ENCODE data around the gene ACAD11.
"Not testable (repeated sequence)": the region's sequence is repeated elsewhere in the genome, so short reads cannot be mapped to it uniquely, and the experiment has no call there.

The ACAD11 gene

DNA sequence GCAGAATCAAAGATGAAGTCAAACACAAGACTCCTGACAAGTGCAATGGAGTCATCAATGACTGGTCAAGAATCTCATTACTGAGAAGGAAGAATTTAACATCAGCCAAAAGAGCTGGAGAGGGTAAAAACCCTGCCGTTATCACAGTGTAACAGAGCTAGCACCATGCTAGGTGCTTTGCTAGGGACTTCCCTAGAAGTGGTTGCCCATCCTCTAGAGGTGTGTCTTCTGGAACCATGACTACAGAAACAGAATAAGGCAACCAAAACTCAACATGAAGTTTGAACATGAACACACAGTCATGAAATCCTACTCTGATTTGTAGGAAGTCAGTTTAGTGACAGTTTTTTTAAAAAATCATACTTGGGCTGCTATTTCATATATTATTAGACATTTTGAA lies 9.5 kb downstream of the ACAD11 start:
- DNase-seq = no peak

DNA sequence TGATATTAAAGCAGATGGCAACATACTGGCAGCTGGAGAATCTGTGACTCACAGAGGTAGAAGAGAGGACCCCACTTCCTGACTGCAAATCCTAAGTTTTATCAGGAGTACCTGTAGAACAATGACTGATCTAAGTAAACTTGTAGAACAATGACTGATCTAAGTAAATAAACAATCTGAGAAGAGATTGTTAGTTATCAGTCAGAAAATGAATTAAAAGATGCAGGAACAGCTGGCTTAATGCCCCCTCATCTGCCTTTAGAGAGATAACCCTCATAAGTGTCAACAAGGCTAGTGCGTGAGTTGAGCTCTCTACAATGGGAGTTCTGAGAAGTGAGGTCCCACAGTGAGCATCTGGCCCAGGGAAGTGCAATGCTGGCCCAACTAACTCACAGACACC lies 14.6 kb downstream of the ACAD11 start:
- DNase-seq = no peak

DNA sequence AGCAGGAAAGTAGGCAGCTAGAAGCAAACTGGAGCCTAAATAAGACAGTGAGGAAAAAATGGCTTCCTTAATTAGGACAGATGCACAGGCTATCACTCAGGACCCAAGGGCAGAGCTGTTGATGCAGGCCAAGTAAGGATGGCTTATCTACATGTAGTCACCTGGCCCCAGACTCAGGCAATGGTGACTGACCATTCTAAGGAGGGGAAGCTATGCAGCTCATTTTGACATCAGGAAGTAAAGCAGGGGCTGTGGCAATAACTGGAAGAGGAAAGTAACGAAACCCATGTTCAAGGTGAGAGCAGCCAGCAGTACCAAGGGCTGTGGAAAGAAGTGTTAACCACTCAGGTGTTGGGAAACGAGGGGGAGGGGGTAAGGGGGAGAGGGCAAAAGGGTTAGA lies 16.2 kb downstream of the ACAD11 start:
- no peak for DNase-seq

DNA sequence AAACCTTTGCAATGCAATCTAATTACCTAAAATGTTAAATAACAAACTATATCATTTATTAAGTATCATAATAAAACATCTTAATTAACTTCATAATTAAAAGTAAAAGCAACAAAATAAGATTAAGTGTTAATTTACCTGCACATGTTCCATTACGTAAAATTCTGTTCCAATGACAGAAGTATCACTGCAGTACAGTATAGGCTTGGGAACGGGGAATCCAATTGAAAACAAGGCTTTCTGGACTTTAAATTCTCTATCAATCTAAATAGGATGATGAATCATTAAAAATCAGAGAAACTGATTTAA lies 17.1 kb downstream of the ACAD11 start:
- no peak for DNase-seq

DNA sequence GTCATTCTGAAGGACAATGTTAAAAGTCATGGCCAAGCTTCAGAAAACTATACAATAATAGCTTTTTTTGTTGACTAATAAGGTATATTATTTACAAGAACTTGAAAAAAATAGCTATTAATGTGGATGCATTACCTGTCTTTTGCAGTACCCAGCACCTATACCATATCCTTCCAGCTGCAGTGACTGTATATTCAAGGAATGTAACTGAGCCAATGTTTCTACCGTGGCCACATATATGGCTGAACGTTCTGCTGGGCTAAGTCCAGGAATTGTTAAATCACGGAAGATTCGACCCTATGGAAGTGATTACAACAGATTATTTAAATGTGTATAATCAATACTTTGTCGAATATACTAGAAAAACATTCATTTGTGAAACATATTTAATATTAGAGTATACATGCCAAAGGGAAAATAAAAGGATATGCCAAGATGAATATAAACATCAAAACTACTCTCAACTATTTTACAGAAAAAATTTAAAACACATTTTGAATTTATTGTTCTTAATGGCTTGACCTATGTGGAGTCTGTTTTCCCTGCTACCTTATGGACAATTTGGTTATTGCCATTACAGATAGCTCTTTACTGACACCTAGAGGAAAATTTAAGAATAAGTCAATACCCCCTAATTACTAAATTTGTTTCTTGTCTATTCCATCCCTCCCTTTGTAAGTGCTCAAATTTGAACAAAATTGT lies 17.6 kb downstream of the ACAD11 start:
- DNase-seq = no peak

DNA sequence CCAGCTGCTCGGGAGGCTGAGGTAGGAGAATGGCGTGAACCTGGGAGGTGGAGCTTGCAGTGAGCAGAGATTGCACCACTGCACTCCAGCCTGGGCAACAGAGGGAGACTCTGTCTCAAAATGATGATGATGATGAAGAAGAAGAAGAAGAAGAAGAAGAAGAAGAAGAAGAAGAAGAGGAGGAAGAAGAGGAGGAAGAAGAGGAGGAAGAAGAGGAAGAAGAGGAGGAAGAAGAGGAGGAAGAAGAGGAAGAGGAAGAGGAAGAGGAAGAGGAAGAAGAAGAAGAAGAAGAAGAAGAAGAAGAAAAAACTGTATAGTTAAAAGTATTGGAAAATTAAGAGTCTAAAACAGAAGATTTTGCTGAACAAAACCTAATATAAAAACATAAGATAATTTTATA lies 18.2 kb downstream of the ACAD11 start:
- not testable (repeated sequence) for DNase-seq

DNA sequence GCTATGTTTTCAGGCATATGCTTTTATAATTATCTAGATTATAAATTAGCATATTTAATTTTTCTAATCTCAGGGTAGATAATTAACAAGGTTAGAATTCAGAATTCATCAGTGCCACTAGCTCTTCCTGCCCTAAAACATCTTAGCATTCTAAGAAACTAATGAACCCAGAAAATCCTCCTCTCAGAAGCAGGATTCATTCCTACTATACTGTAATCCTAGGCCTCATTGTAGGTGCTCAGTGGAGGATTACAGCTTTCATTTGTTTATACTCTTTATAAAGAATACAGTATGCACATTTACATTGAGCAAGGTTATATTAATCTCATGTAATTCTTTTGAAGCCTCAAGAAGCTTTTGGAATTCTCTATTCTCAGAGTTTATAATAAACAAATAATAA lies 20.9 kb downstream of the ACAD11 start:
- no peak for DNase-seq

DNA sequence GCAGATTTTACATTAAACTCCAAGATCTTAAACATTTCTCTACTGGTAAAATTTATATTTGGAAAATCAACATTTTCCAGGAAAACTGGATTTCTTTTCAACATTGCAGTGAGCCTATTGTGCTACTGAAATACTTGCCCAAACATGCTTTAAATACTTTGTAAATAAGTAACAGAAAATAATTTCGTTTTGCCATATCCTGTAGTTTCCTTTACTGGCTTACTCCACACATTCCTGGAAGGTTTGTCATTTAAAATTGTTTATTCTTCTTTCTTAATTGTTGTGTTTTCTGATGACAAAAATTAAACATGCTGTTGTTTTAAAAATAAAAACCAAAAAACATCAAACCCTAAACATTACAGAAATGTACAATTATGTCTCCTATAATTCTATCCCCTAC lies 22.0 kb downstream of the ACAD11 start:
- DNase-seq = no peak

DNA sequence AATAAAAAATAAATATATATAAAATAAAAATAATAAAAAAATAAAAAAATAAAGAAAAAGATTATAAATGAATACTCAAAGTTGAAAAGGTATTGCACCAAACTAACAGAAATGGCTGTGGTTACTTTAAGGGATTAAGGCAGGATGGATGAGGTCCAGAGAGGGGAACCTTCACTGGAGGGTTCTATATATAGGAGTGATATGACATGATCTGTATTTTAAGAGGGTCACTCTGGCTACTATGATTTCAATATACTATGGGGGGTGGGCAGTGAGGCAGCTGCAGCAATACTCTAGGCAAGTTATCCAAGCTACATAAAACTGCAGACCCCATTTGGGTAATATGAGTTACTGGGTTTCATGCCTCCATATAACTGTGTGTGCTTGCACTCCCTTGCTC lies 24.6 kb downstream of the ACAD11 start:
- DNase-seq = no peak

DNA sequence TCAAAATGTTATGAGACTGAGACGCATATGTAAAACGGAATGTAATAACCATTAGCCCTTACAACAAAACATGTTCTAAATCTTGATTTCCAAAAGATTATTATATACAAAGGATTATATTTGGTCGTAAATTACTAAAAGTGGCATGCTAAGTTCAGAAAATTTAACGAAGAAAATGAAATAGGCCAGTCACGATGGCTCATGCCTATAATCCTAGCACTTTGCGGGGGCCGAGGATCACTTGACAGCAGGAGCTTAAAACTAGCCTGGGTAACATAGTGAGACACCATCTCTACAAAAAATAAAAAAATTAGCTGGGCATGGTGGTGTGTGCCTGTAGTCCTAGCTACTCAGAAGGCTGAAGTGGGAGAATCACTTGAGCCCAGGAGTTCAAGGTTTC lies 29.0 kb downstream of the ACAD11 start:
- DNase-seq = no peak

DNA sequence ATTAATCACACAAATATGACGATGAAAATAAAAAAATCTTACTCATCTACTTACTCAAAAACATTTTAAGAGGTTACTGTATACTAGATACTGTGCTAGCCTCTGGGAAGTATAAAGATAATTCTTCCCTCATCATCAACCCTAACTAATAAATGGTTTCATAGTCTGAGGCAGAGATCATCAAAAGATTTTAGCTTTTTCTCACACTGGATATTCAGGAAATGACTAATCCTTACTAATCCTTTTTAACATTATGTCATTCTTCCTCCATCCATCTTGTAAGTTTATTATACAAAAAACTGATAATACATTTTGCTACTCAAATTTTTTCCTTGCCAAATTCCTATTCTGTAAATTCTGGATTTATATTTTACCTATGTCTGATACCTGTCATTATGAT lies 29.7 kb downstream of the ACAD11 start:
- no peak for DNase-seq

DNA sequence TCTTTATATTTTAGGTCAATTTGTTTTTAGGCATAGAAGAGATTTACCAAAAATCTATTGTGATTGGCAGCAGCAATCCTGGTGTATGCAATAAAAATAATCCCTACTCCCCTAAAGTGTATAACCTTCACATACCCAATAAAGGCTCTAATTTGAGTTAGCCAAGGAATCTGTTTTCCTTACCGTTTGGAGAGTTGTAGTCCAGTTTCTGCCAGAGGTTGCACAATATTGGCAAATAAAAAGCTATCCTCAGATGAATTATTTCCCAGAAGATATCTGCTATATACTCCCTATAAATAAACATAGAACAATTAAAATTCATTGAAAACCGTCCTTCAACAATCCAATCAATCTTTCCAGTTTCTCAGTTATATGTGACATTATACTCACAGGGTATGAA lies 31.5 kb downstream of the ACAD11 start:
- DNase-seq = no peak

DNA sequence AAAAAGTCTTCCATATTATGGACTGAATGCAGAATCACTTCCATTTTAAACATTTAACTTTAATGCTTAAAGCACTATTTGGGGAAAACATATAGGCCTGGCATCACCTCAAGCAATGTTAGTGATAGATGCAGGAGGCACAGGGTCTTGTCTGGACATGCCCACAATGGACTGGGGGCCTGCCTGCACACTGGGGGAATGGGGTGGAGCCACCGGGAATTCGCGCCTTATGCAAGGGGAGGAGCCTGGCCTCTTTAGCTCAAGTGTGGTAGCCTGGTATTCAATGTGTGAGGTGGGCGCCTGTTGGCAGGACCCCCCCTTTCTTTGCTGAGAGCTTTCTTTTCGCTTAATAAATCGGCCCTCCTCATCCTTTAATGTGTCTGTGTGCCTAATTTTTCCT lies 32.7 kb downstream of the ACAD11 start:
- DNase-seq = no peak

DNA sequence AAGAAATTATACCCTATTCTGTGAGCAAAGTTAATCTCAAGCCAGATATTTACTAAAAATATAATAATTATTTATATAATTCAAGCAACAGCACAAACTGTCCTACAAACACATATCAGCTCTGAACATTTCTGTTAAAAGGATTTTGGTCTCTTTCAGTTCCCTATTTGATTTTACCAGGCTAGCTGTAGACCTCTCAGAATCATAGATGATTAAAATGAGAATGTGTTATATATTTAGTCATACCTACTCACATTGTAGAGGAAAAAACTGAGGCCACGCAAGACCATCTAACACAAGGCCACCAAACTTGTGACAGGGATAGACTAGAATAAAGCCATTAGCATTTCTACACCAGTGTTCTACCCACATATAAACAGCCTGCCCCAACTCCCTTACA lies 34.0 kb downstream of the ACAD11 start:
- no peak for DNase-seq

DNA sequence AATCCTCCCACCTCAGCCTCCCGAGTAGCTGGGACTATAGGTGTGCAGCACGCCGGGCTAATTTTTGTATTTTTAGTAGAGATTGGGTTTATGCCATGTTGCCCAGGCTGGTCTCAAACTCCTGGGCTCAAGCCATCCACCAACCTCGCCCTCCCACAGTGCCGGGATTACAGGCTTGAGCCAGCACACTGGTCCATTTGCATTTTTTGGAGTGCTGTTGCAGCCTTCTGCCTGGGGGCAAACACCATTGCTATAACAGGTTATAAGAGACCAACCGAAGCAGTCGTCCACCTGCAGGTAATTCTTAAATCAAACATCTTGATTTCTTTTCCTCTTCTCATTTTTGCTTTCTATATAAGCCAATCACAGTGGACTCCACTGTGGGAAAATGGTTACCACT lies 34.8 kb downstream of the ACAD11 start:
- DNase-seq = no peak

DNA sequence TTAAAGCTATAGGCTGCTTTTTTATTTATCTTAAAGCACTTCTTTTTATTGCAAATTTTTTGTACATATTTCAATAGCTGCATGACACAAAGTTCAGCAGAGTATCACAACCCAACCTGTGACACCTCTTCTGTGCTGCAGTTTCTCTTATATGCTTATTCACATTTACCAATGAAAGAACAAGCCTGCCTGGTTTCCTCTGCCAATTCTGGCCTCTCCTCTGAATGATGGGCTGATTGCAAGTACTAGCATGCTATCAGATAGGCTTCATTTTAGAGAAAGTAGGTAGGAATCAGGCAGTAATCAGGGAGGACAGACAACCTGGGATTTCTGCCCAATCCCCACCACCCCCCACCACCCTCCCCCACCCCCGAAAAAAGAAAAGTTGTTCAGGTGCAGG lies 36.0 kb downstream of the ACAD11 start:
- no peak for DNase-seq

DNA sequence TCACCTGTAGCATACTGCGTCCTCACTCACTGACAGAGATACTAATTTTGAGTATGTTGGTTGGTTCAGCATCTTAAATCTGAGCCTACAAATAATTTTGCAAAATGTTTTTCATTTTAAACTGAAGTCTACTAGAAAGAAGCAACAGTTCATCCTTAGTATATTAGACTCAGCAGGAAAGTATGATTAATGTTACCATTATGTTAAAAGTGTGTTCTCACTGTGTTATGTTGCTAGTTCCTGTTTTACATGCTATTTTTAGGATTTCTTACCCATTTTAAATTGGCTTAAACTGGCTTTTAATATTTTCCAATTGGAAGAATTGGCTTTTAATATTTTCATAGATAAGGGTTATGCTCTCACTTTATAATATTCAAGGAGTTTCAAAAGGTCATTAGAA lies 36.8 kb downstream of the ACAD11 start:
- no peak for DNase-seq

DNA sequence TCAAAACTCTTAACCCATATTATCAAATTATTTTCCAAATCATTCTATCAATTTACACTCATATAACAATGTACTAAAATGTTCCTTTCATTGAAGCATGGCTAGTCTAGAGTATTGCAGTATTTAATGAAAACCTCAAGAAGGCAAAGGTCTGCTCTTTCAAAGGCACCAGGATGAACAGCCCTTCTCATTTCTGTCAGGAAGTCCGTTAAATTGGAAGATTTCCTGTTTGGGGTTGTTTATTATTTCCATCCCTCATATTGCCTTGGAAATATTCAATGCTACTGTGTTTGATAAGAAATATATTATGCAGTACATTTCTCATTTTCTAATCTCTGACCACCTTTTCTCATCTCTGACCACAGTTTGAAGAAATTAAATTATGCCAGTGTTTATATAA lies 37.5 kb downstream of the ACAD11 start:
- no peak for DNase-seq

DNA sequence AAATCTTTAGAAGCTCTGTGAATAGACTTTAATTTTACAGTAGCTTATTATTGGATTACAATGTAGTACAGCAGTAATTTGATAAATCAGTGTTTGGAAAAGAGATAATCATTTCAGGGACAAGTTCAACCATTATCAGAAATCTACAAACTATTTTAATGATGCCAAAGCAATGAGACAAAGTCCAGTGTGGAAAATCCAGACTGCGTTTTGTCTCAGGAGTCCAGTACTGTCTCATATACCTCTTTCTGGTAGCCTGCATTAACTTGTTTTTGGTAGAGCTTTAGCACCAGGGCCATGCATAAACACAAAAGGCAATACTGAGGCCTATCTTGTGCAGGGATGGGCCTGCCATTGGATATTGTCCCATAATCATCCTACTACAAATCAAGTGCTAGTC lies 42.8 kb downstream of the ACAD11 start:
- no peak for DNase-seq

DNA sequence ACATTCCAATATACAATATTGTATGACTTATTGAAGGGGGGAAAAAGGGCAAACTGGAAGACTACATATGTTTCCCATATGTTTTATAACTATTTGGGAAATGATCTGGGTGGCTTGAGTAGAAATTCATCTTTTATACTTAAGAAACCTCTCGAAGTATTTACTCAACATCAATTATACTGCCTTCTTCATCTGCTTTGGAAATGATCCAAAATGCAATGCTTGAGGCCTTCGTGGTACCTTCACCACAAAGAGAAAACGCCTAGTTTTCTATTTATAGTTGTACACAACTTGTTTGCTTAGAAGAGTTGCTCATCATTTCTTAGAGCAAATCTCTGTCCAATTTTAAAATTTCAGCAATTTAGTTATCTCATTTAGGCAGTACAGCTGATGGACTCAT lies 43.7 kb downstream of the ACAD11 start:
- DNase-seq = no peak

DNA sequence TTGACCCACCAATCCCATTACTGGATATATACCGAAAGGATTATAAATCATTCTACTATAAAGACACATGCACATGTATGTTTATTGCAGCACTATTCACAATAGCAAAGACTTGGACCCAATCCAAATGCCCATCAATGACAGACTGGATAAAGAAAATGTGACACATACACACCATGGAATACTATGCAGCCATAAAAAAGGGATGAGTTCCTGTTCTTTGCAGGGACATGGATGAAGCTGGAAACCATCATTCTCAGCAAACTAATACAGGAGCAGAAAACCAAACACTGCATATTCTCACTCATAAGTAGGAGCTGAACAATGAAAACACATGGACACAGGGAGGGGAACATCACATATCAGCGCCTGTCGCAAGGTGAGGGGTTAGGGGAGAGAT lies 44.3 kb downstream of the ACAD11 start:
- not testable (repeated sequence) for DNase-seq

DNA sequence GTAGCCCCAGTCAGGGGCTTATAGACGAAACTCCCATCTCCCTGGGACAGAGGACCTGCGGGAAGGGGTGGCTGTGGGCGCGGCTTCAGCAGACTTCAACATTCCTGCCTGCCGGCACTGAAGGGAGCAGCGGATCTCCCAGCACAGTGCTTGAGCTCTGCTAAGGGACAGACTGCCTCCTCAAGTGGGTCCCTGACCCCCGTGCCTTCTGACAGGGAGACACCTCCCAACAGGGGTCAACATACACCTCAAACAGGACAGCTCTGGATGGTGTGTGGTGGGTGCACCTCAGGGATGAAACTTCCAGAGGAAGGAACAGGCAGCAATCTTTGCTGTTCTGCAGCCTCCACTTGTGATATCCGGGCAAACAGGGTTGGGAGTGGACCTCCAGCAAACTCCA lies 53.0 kb downstream of the ACAD11 start:
- DNase-seq = not testable (repeated sequence)

DNA sequence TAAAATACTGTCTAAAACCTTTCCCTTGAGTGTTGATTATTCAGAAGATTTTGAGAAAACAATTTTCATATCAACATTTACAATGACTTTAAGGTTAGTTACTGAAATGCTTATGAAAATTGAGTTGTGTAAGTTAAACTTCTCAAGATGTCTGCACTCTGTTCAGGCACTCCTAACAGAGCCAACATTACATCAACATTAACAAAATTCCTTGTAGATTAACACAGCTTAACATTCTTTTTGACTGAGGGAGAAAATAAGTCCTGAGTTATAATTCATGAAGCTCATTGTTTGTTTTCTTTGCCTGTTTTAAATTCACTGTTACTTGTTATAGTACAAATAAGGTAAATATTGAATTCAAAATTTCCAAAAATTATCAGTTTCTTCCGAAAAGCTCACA lies 53.5 kb downstream of the ACAD11 start:
- DNase-seq = no peak

DNA sequence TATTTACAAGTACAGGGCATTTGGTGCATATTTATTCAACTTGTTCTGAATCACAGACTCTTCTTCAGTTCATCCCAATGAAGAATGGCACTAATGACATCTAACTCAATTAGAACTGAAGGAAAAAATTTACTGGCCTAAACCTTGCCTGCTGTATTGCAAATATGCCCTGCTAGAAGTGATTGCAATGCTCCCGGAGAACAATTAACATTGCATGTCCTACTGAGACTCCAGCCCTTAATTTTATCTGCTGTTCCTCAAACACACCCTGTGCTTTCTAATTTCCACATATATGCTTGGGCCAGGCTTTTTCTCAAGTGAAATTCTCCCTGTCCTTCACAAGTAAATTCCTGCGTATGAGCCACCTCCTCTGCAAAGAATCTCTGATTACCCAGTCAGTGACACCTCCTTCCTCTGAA lies 54.2 kb downstream of the ACAD11 start:
- DNase-seq = no peak

DNA sequence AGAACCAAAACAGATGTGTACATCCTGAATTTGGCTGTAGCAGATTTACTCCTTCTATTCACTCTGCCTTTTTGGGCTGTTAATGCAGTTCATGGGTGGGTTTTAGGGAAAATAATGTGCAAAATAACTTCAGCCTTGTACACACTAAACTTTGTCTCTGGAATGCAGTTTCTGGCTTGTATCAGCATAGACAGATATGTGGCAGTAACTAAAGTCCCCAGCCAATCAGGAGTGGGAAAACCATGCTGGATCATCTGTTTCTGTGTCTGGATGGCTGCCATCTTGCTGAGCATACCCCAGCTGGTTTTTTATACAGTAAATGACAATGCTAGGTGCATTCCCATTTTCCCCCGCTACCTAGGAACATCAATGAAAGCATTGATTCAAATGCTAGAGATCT lies 59.0 kb downstream of the ACAD11 start:
- not testable (repeated sequence) for DNase-seq

DNA sequence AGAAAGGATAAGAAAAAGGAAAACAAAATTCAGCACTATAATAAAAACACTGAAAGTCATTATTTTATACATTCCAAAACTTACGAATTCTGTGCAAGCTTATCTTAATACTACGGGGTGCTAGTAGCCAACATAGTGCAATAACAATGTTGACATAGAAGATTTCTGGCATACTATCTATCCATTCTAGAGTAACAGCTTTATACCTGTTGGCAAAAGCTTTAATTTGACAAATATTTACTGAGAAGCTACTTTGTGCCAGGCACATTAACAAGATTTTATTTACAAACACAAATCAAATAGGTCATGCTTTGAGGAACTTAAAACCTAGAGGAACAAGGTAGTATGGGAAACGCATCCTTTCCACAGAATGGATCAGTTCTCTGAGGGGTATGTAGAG lies 61.4 kb downstream of the ACAD11 start:
- DNase-seq = no peak
